Gastrocnemius medialis (tissue), 4 donors: ENCODE measurements around the gene PLBD2. TPM values are rescaled to one million over a fixed set of nuclear protein-coding genes. Genes with fewer than 3 reads are reported as not detected.

Experiments used
- ATAC-seq, 2 donors: fragments of 150-250 bp; one replicate each; pipeline ENCODE4 v1.9.1; 2016
- DNase-seq, 2 donors: peaks; one replicate each; pipeline ENCODE4 v3.0.0-alpha.2; 2019
- H3K27ac ChIP-seq, 4 donors: fragments of 200-600 bp; sonication (generic); 1 replicate in 1 of 4; 2 replicates in 3 of 4; pipeline ENCODE4 v1.5.1; 2016 to 2018; ENCODE audit warnings: mild to moderate bottlenecking in 2 of 4, moderate library complexity in 1 of 4
- H3K27me3 ChIP-seq, 3 donors: fragments of 200-600 bp; sonication (generic) in 2 of 3; 1 replicate in 1 of 3; 2 replicates in 2 of 3; pipeline versions ENCODE4 v1.5.1 to v1.6.0; 2016 to 2019; ENCODE audit warnings: mild to moderate bottlenecking in 1 of 3, moderate library complexity in 1 of 3
- H3K36me3 ChIP-seq, 2 donors: fragments of 200-600 bp; sonication (generic) in 1 of 2; one replicate each; pipeline ENCODE4 v1.5.1; 2017 to 2018
- H3K4me1 ChIP-seq, 2 donors: fragments of 200-600 bp; sonication (generic) in 1 of 2; one replicate each; pipeline ENCODE4 v1.5.1; 2016 to 2017; ENCODE audit warnings: mild to moderate bottlenecking in 2 of 2
- H3K4me3 ChIP-seq, 4 donors: fragments of 200-600 bp; sonication (generic) in 3 of 4; 1 replicate in 1 of 4; 2 replicates in 3 of 4; pipeline ENCODE4 v1.5.1; 2016 to 2019; ENCODE audit warnings: mild to moderate bottlenecking in 2 of 4
- H3K9me3 ChIP-seq, 3 donors: fragments of 200-600 bp; sonication (generic) in 2 of 3; 1 replicate in 1 of 3; 2 replicates in 2 of 3; pipeline ENCODE4 v1.5.1; 2016 to 2019
- CTCF ChIP-seq, 5 experiments: fragments of 450-650 bp in 3 of 5; fragments of 200-600 bp in 2 of 5; sonication (generic) in 2 of 5; IDR thresholded peaks in 4 of 5; conservative IDR thresholded peaks in 1 of 5; 1 replicate in 4 of 5; 2 replicates in 1 of 5; pipeline ENCODE4 v1.5.1; 2016 to 2019; ENCODE audit warnings: antibody characterized with exemption in 5 of 5, mild to moderate bottlenecking in 3 of 5, moderate library complexity in 3 of 5
- POLR2A ChIP-seq, 2 donors: fragments of 450-650 bp; IDR thresholded peaks; one replicate each; pipeline ENCODE4 v1.6.1; 2017; ENCODE audit warnings: antibody characterized with exemption in 2 of 2, mild to moderate bottlenecking in 2 of 2, moderate library complexity in 2 of 2
- in situ Hi-C, 4 donors: fragments of 200-750 bp; cut with MboI; loops; one replicate each; pipeline versions ENCODE4 v1.15.0 to v1.8.0; 2017; ENCODE audit warnings: low sequenced_read_pairs in 4 of 4
- intact Hi-C: fragments of 100-400 bp; cut with DNase I; formaldehyde crosslinking; loops from one replicate; pipeline ENCODE4 v1.15.1; 2023; ENCODE audit warnings: low total_unique reads
- total RNA-seq, 4 donors: library from RNA; depleted of rRNA; stranded (reverse); fragments of >200 nt; gene quantifications; one replicate each; pipeline versions ENCODE4 v1.1.0 to v1.2.3, GENCODE V29; 2016

The PLBD2 gene
- total RNA-seq, 4 donors from 2014 or later = 12.0 to 28.9 (median 26.8) TPM

- in situ Hi-C loops (no loop called here), intact Hi-C loops (loop anchor here (2.0 kb wide), 2 partner anchors 167 to 175 kb away; partner anchors contain the start of genes DDX54 and RITA1)
- TF ChIP-seq POLR2A (IDR thresholded peaks at IDR 0.05) (no peak), CTCF (IDR thresholded peaks at IDR 0.05 in 4 of 5, conservative IDR thresholded peaks at IDR 0.05 in 1 of 5) (no peak)
- no peaks in the 10 kb centered on the region for H3K9me3 ChIP-seq
- H3K27me3 ChIP-seq = no peaks in the 10 kb centered on the region
- DNase-seq (peak in 1 of 2 donors; percentile 31), ATAC-seq (no peak)
- no peaks in the 10 kb centered on the region for H3K36me3 ChIP-seq
- H3K4me1 ChIP-seq = peaks cover 14% of the 10 kb centered on the region in 2 donors
- peak overlapping the region; percentile 85 to 92 (median 90) for H3K27ac ChIP-seq
- peak overlapping the region; percentile 66 to 91 (median 80) for H3K4me3 ChIP-seq
These were observed 949 bp downstream of the PLBD2 start for GRCh38 chr12:113359133-113359938.

- in situ Hi-C loops (no loop called here), intact Hi-C loops (loop anchor here (2.0 kb wide), 2 partner anchors 167 to 175 kb away; partner anchors contain the start of genes DDX54 and RITA1)
- no peaks in the 10 kb centered on the region for H3K36me3 ChIP-seq
- no peak for ATAC-seq
- TF ChIP-seq POLR2A (IDR thresholded peaks at IDR 0.05) (no peak), CTCF (IDR thresholded peaks at IDR 0.05 in 4 of 5, conservative IDR thresholded peaks at IDR 0.05 in 1 of 5) (no peak)
- H3K4me3 ChIP-seq = peak overlapping the region in 1 of 4 donors; percentile 76
- H3K27ac ChIP-seq = peak overlapping the region; percentile 85 to 92 (median 90)
- peaks cover 14% of the 10 kb centered on the region in 2 donors for H3K4me1 ChIP-seq
- peak in 1 of 2 donors; percentile 37 for DNase-seq
- H3K27me3 ChIP-seq = no peaks in the 10 kb centered on the region
- H3K9me3 ChIP-seq = no peaks in the 10 kb centered on the region
These were observed 1.8 kb downstream of the PLBD2 start for GRCh38 chr12:113359939-113360748.

GRCh38 chr12:113361574-113362370 lies 3.4 kb downstream of the PLBD2 start:
- intact Hi-C loops = no loop called here
- H3K9me3 ChIP-seq = no peaks in the 10 kb centered on the region
- ATAC-seq (no peak), DNase-seq (peak in 1 of 2 donors; percentile 26)
- H3K27ac ChIP-seq = peak overlapping the region in 3 of 4 donors; percentile 6 to 64 (median 51)
- H3K4me3 ChIP-seq = no peak overlapping the region
- TF ChIP-seq CTCF (IDR thresholded peaks at IDR 0.05 in 4 of 5, conservative IDR thresholded peaks at IDR 0.05 in 1 of 5) (no peak), POLR2A (IDR thresholded peaks at IDR 0.05) (no peak)
- in situ Hi-C loops = no loop called here
- H3K36me3 ChIP-seq = no peaks in the 10 kb centered on the region
- no peaks in the 10 kb centered on the region for H3K27me3 ChIP-seq
- peaks cover 25% of the 10 kb centered on the region in 2 donors for H3K4me1 ChIP-seq

- intact Hi-C loops (no loop called here), in situ Hi-C loops (no loop called here)
- Histone ChIP-seq H3K4me3 (no peak overlapping the region), H3K27ac (peak overlapping the region in 1 of 4 donors; percentile 79), H3K36me3 (no peaks in the 10 kb centered on the region), H3K4me1 (peaks cover 20 to 25% of the 10 kb centered on the region in 2 donors), H3K27me3 (no peaks in the 10 kb centered on the region), H3K9me3 (no peaks in the 10 kb centered on the region)
- no peak for ATAC-seq
- DNase-seq = no peak
- TF ChIP-seq POLR2A (IDR thresholded peaks at IDR 0.05) (no peak), CTCF (IDR thresholded peaks at IDR 0.05 in 4 of 5, conservative IDR thresholded peaks at IDR 0.05 in 1 of 5) (no peak)
These were observed 6.3 kb downstream of the PLBD2 start for GRCh38 chr12:113364698-113365097.
